ENCODE data around the gene CLDN20.

The CLDN20 gene

DNA sequence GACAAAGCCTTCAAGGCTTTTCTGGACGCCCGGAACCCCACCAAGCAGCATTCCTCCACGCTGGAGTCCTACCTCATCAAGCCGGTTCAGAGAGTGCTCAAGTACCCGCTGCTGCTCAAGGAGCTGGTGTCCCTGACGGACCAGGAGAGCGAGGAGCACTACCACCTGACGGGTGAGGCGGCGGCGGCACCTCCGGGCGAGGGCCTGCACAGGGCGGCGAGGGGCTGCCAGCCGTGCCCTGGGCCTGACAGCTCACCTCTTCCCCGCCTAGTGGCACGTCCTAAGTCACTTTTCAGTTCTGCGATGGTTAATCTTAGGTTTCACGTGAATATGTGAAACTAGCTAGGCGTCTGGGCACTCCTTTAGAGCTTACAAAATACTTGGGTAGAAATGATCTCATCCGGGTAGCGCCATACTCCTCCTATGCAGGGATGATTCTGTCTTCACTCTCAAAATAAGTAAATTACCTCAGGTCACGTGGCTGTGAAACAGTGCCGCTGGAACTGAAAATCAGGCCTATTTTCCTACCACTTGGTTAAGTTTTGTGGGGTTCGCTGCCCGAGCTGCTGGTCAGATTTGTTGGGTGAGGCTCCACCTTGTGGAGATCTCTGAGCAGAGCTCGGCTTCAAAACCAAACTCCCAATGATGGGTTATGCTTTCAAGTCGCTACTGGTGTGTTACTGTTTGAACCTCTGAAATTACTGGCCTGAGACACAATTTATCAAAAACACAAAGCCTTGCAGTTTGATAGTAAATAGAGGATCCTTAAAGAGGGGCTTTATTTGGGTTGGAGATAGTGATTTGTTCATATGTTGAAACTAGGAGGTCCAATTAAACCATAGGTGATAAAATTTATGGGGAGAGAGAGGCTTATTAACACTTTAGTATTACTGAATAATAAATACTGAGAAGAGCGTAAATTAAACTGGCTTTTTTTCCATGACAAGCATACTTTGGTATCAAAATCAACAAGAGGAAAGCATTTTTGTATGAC, 15.5 kb upstream of the CLDN20 start:
- Histone ChIP-seq H3K4me3 (ENCODE audit: severe bottlenecking) (no peak overlapping the region), H3K27ac (ENCODE audit: poor library complexity, severe bottlenecking) (peak overlapping the region; percentile 86), H3K36me3 (ENCODE audit: low read depth) (no peaks in the 10 kb centered on the region), H3K9me3 (ENCODE audit: severe bottlenecking) (no peaks in the 10 kb centered on the region), H3K4me1 (ENCODE audit: insufficient read depth, poor library complexity, severe bottlenecking) (peaks cover 15% of the 10 kb centered on the region), H3K27me3 (ENCODE audit: insufficient read depth, poor library complexity, severe bottlenecking) (no peaks in the 10 kb centered on the region)
- ATAC-seq (ENCODE audit: low read depth), result peak; percentile 54
- DNase-seq (ENCODE audit: low spot score), result no peak
- TF ChIP-seq, protein P1, sequence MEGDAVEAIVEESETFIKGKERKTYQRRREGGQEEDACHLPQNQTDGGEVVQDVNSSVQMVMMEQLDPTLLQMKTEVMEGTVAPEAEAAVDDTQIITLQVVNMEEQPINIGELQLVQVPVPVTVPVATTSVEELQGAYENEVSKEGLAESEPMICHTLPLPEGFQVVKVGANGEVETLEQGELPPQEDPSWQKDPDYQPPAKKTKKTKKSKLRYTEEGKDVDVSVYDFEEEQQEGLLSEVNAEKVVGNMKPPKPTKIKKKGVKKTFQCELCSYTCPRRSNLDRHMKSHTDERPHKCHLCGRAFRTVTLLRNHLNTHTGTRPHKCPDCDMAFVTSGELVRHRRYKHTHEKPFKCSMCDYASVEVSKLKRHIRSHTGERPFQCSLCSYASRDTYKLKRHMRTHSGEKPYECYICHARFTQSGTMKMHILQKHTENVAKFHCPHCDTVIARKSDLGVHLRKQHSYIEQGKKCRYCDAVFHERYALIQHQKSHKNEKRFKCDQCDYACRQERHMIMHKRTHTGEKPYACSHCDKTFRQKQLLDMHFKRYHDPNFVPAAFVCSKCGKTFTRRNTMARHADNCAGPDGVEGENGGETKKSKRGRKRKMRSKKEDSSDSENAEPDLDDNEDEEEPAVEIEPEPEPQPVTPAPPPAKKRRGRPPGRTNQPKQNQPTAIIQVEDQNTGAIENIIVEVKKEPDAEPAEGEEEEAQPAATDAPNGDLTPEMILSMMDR (IDR thresholded peaks at IDR 0.05; ENCODE audit: poor library complexity, severe bottlenecking), result peak; percentile 86

DNA sequence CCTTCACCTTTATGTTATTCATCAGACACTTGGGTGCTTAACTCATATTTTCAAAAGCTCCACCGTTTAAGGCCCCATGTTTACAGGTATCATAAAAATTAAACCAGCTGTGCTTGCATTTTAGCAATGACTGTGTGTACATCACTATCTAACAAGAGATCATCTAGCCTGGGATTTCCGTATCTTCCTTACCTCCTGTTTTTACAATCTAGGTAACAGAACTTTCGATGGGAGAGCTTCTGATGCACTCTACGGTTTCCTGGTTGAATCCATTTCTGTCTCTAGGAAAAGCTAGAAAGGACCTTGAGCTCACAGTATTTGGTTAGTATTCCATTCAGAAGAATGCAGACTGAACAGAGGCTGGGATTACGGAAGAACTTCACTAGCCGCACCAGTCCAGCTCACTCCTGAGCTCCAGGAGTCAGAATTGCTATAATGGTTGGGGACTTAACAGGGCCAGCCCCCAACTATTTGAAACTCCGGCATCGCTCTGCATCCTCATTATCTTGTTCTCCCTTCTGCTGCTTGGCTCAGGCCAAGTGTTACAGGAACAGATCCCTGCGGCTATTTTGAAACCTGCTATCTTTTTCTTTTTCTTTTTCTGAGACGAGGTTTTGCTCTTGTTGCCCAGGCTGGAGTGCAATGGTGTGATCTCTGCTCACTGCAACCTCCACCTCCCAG, 13.0 kb upstream of the CLDN20 start:
- ATAC-seq (ENCODE audit: low read depth) (no peak), DNase-seq (ENCODE audit: low spot score) (no peak)
- no peak overlapping the region for H3K27ac ChIP-seq (ENCODE audit: poor library complexity, severe bottlenecking)
- H3K4me1 ChIP-seq (ENCODE audit: insufficient read depth, poor library complexity, severe bottlenecking), result peaks cover 15% of the 10 kb centered on the region
- no peaks in the 10 kb centered on the region for H3K9me3 ChIP-seq (ENCODE audit: severe bottlenecking)
- H3K36me3 ChIP-seq (ENCODE audit: low read depth), result peaks cover 12% of the 10 kb centered on the region
- no peaks in the 10 kb centered on the region for H3K27me3 ChIP-seq (ENCODE audit: insufficient read depth, poor library complexity, severe bottlenecking)
- TF ChIP-seq, protein P1 (IDR thresholded peaks at IDR 0.05; ENCODE audit: poor library complexity, severe bottlenecking), result no peak
- H3K4me3 ChIP-seq (ENCODE audit: severe bottlenecking), result no peak overlapping the region

DNA sequence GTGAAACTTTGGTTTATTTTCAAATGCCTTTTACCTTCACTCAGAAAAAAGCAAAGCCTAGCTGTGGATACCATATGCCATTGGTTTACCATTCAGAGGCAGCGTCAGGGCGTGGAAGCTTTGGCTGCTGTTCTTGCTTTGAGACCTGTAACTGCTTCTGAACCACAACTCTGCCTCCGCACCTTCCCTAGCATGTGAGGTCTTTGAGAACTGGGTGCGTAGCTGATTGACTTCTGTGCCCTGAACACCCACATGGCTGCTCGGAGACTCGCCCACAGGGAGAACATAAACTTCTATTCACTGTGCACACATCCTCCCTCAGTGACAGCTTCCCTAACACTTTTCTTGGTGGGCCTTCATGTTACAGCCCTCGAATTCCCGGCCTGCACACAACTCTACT, 11.2 kb upstream of the CLDN20 start:
- no peak for DNase-seq (ENCODE audit: low spot score)
- peaks cover 26% of the 10 kb centered on the region for H3K36me3 ChIP-seq (ENCODE audit: low read depth)
- TF ChIP-seq, protein P1 (IDR thresholded peaks at IDR 0.05; ENCODE audit: poor library complexity, severe bottlenecking), result no peak
- H3K27ac ChIP-seq (ENCODE audit: poor library complexity, severe bottlenecking), result no peak overlapping the region
- no peak for ATAC-seq (ENCODE audit: low read depth)
- H3K9me3 ChIP-seq (ENCODE audit: severe bottlenecking), result no peaks in the 10 kb centered on the region
- H3K4me3 ChIP-seq (ENCODE audit: severe bottlenecking), result no peak overlapping the region
- no peaks in the 10 kb centered on the region for H3K27me3 ChIP-seq (ENCODE audit: insufficient read depth, poor library complexity, severe bottlenecking)
- peaks cover 11% of the 10 kb centered on the region for H3K4me1 ChIP-seq (ENCODE audit: insufficient read depth, poor library complexity, severe bottlenecking)

DNA sequence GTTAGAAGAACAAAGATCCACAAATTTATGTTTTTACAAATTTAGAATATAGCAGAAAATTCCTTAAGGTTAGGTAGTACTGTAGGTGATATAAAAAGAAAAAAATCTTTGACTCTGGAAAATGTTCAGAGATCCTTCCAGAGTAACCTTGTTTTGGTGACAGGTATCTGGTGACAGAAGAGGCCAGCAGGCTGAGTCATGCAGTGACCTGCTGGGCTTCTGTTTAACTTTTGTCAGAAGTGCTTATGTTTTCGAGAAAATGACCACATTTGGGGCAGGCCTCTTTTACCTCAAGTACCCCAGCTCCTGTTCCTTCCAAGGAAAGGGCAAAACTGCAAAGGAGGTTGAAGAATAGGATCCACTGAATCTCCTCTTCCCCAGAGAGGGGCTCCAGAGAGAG, 10.5 kb upstream of the CLDN20 start:
- Histone ChIP-seq H3K36me3 (ENCODE audit: low read depth) (peaks cover 34% of the 10 kb centered on the region), H3K4me3 (ENCODE audit: severe bottlenecking) (no peak overlapping the region), H3K27me3 (ENCODE audit: insufficient read depth, poor library complexity, severe bottlenecking) (no peaks in the 10 kb centered on the region), H3K4me1 (ENCODE audit: insufficient read depth, poor library complexity, severe bottlenecking) (peaks cover 4% of the 10 kb centered on the region), H3K9me3 (ENCODE audit: severe bottlenecking) (no peaks in the 10 kb centered on the region), H3K27ac (ENCODE audit: poor library complexity, severe bottlenecking) (no peak overlapping the region)
- ATAC-seq (ENCODE audit: low read depth), result no peak
- TF ChIP-seq, protein P1 (IDR thresholded peaks at IDR 0.05; ENCODE audit: poor library complexity, severe bottlenecking), result no peak
- DNase-seq (ENCODE audit: low spot score), result no peak
